HepG2 (cell line): ENCODE measurements around the gene TEKT5. TPM values are rescaled to one million over a fixed set of nuclear protein-coding genes. Genes with fewer than 3 reads are reported as not detected.

Experiments used
- NPAS2 ChIP-seq: sonication (generic); formaldehyde crosslinking; IDR thresholded peaks from 2 replicates; pipeline ENCODE4 v1.8.0; 2022; ENCODE audit warnings: mild to moderate bottlenecking, missing genetic modification reagents, borderline replicate concordance
- ZNF431 ChIP-seq: sonication (generic); formaldehyde crosslinking; IDR thresholded peaks from 2 replicates; pipeline ENCODE4 v1.9.0; 2022; ENCODE audit warnings: missing genetic modification reagents, low read depth, mild to moderate bottlenecking, borderline replicate concordance
- ZSCAN20 ChIP-seq: sonication (generic); formaldehyde crosslinking; IDR thresholded peaks from 2 replicates; pipeline ENCODE4 v1.4.0; 2020; ENCODE audit warnings: missing genetic modification reagents, mild to moderate bottlenecking, borderline replicate concordance
- polyA plus RNA-seq, 8 experiments: library from polyadenylated mRNA; depleted of rRNA in 3 of 8; stranded (reverse) in 7 of 8; unstranded in 1 of 8; fragments of >200 nt; fragmentation: Illumina TruSeq in 4 of 8; extraction: Trizol in 4 of 8; gene quantifications; 2 replicates each; pipeline versions ENCODE4 v1.2.1 to v1.2.3, GENCODE V29; 2011 to 2016; ENCODE audit warnings: low read depth in 4 of 8, missing spikeins in 1 of 8, mixed read lengths in 1 of 8; ENCODE audit not compliant: insufficient read depth in 1 of 8
- total RNA-seq, 5 experiments: library from RNA; depleted of rRNA; stranded (reverse); fragments of >200 nt; fragmentation: Illumina TruSeq; extraction: Trizol; gene quantifications; 2 replicates each; pipeline ENCODE4 v1.2.3, GENCODE V29; 2016; ENCODE audit warnings: low read depth in 1 of 5
- TF ChIP-seq, protein P1 (sequence below): sonication (generic); formaldehyde crosslinking; IDR thresholded peaks from 2 replicates; pipeline ENCODE4 v1.4.0; 2020; ENCODE audit warnings: missing genetic modification reagents, mild to moderate bottlenecking, borderline replicate concordance
- TF ChIP-seq, protein P2 (sequence below): sonication (generic); formaldehyde crosslinking; IDR thresholded peaks from 2 replicates; pipeline ENCODE4 v1.8.1; 2023; ENCODE audit warnings: missing genetic modification reagents, inconsistent platforms, borderline replicate concordance
- TF ChIP-seq, protein P3 (sequence below): sonication (generic); formaldehyde crosslinking; IDR thresholded peaks from 2 replicates; pipeline ENCODE4 v1.5.1; 2020; ENCODE audit warnings: mild to moderate bottlenecking, missing genetic modification reagents, moderate library complexity

The TEKT5 gene
- total and polyA plus RNA-seq, 2 of the 13 experiments (the other 11 are each of a cell fraction or from before 2014, with no cell fraction given) = 0.16 TPM; not detected in 1

DNA sequence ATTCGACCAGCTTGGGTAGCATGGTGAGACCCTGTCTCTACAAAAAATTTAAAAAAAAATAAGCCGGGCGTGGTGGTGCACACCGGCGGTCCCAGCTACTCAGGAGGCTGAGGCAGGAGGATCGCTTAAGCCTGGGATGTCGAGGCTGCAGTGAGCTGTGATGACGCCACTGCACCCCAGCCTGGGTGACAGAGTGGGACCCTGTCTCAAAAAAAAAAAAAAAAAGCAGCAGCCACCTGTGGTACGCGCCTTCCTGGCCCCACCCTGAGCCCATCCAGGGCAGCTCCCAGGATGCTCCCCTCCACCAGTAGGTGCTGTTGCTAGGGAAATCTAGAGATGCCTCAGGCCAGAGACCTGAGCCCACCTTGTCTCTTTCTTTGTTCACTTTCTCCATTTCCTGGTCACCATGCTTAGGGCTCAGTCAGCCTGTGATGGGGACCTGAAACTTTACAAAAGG lies 47.4 kb downstream of the TEKT5 start (continued):
- TF ChIP-seq, protein P1, sequence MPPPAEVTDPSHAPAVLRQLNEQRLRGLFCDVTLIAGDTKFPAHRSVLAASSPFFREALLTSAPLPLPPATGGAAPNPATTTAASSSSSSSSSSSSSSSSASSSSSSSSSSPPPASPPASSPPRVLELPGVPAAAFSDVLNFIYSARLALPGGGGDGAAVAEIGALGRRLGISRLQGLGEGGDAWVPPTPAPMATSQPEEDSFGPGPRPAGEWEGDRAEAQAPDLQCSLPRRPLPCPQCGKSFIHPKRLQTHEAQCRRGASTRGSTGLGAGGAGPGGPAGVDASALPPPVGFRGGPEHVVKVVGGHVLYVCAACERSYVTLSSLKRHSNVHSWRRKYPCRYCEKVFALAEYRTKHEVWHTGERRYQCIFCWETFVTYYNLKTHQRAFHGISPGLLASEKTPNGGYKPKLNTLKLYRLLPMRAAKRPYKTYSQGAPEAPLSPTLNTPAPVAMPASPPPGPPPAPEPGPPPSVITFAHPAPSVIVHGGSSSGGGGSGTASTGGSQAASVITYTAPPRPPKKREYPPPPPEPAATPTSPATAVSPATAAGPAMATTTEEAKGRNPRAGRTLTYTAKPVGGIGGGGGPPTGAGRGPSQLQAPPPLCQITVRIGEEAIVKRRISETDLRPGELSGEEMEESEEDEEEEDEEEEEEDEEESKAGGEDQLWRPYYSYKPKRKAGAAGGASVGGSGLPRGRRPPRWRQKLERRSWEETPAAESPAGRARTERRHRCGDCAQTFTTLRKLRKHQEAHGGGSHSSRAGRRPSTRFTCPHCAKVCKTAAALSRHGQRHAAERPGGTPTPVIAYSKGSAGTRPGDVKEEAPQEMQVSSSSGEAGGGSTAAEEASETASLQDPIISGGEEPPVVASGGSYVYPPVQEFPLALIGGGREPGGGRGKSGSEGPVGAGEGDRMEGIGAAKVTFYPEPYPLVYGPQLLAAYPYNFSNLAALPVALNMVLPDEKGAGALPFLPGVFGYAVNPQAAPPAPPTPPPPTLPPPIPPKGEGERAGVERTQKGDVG (CRISPR knock-in tag) = 0 out of 2 replicates have a peak, but pooled peaks have one; percentile 54
- TF ChIP-seq, protein P2, sequence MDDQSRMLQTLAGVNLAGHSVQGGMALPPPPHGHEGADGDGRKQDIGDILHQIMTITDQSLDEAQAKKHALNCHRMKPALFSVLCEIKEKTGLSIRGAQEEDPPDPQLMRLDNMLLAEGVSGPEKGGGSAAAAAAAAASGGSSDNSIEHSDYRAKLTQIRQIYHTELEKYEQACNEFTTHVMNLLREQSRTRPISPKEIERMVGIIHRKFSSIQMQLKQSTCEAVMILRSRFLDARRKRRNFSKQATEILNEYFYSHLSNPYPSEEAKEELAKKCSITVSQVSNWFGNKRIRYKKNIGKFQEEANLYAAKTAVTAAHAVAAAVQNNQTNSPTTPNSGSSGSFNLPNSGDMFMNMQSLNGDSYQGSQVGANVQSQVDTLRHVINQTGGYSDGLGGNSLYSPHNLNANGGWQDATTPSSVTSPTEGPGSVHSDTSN (CRISPR knock-in tag) = no peak
- TF ChIP-seq NPAS2 (0 out of 2 replicates have a peak, but pooled peaks have one; percentile 37), ZNF431 (CRISPR knock-in tag) (0 out of 2 replicates have a peak, but pooled peaks have one; percentile 20), ZSCAN20 (CRISPR knock-in tag) (0 out of 2 replicates have a peak, but pooled peaks have one; percentile 5)
- TF ChIP-seq, protein P3, sequence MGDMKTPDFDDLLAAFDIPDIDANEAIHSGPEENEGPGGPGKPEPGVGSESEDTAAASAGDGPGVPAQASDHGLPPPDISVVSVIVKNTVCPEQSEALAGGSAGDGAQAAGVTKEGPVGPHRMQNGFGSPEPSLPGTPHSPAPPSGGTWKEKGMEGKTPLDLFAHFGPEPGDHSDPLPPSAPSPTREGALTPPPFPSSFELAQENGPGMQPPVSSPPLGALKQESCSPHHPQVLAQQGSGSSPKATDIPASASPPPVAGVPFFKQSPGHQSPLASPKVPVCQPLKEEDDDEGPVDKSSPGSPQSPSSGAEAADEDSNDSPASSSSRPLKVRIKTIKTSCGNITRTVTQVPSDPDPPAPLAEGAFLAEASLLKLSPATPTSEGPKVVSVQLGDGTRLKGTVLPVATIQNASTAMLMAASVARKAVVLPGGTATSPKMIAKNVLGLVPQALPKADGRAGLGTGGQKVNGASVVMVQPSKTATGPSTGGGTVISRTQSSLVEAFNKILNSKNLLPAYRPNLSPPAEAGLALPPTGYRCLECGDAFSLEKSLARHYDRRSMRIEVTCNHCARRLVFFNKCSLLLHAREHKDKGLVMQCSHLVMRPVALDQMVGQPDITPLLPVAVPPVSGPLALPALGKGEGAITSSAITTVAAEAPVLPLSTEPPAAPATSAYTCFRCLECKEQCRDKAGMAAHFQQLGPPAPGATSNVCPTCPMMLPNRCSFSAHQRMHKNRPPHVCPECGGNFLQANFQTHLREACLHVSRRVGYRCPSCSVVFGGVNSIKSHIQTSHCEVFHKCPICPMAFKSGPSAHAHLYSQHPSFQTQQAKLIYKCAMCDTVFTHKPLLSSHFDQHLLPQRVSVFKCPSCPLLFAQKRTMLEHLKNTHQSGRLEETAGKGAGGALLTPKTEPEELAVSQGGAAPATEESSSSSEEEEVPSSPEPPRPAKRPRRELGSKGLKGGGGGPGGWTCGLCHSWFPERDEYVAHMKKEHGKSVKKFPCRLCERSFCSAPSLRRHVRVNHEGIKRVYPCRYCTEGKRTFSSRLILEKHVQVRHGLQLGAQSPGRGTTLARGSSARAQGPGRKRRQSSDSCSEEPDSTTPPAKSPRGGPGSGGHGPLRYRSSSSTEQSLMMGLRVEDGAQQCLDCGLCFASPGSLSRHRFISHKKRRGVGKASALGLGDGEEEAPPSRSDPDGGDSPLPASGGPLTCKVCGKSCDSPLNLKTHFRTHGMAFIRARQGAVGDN (CRISPR knock-in tag) = peak; percentile 62
- TF ChIP-seq, all 625 proteins: peak for 18
